ENCODE data around the gene SAP130.

Gene SAP130

GRCh38 chr2:128043041-128043440 lies 15.2 kb upstream of the SAP130 start:
- ATAC-seq = no peak
- TF ChIP-seq SNAI2 (CRISPR knock-in tag; IDR thresholded peaks at IDR 0.05) = no peak
- TF ChIP-seq ISL1 (CRISPR knock-in tag; IDR thresholded peaks at IDR 0.05) = no peak
- no peak for TF ChIP-seq CSRNP3 (CRISPR knock-in tag; IDR thresholded peaks at IDR 0.05)
- TF ChIP-seq BACH2 (CRISPR knock-in tag; IDR thresholded peaks at IDR 0.05; ENCODE audit: borderline replicate concordance) = no peak
- TF ChIP-seq PPARA (CRISPR knock-in tag; IDR thresholded peaks at IDR 0.05; ENCODE audit: borderline replicate concordance) = no peak
- TF ChIP-seq ZC3H10 (CRISPR knock-in tag; IDR thresholded peaks at IDR 0.05) = no peak
- no peak for TF ChIP-seq ZNF565 (CRISPR knock-in tag; conservative IDR thresholded peaks at IDR 0.05; ENCODE audit: low read depth)
- TF ChIP-seq TCF4 (CRISPR knock-in tag; IDR thresholded peaks at IDR 0.05; ENCODE audit: borderline replicate concordance) = no peak
- no peak for TF ChIP-seq ARNTL (CRISPR knock-in tag; IDR thresholded peaks at IDR 0.05; ENCODE audit: borderline replicate concordance, low read depth)
- TF ChIP-seq ESRRG (CRISPR knock-in tag; IDR thresholded peaks at IDR 0.05) = no peak

GRCh38 chr2:128041561-128041960 lies 13.7 kb upstream of the SAP130 start:
- TF ChIP-seq CREB5 (CRISPR knock-in tag; IDR thresholded peaks at IDR 0.05; ENCODE audit: low read depth) (no peak), ZFP3 (CRISPR knock-in tag; IDR thresholded peaks at IDR 0.05) (no peak), CSDC2 (CRISPR knock-in tag; IDR thresholded peaks at IDR 0.05) (no peak), ESRRG (CRISPR knock-in tag; IDR thresholded peaks at IDR 0.05) (no peak), ISL1 (CRISPR knock-in tag; IDR thresholded peaks at IDR 0.05) (no peak)

GRCh38 chr2:128040166-128040771 lies 12.4 kb upstream of the SAP130 start:
- ATAC-seq = no peak
- no peak for TF ChIP-seq ZNF8 (CRISPR knock-in tag; IDR thresholded peaks at IDR 0.05)
- TF ChIP-seq ZNF70 (CRISPR knock-in tag; IDR thresholded peaks at IDR 0.05) = no peak
- no peak for TF ChIP-seq OSR1 (CRISPR knock-in tag; IDR thresholded peaks at IDR 0.05)
- TF ChIP-seq TSHZ2 (CRISPR knock-in tag; IDR thresholded peaks at IDR 0.05) = no peak
- TF ChIP-seq TCF4 (CRISPR knock-in tag; IDR thresholded peaks at IDR 0.05; ENCODE audit: borderline replicate concordance) = no peak
- no peak for TF ChIP-seq ARNTL (CRISPR knock-in tag; IDR thresholded peaks at IDR 0.05; ENCODE audit: borderline replicate concordance, low read depth)
- TF ChIP-seq CSDC2 (CRISPR knock-in tag; IDR thresholded peaks at IDR 0.05) = no peak
- no peak for TF ChIP-seq SNAI2 (CRISPR knock-in tag; IDR thresholded peaks at IDR 0.05)

More at GRCh38 chr2:128041561-128041960, 13.7 kb upstream of the SAP130 start:
- no peak for ATAC-seq

GRCh38 chr2:128039535-128039934 lies 11.7 kb upstream of the SAP130 start:
- ATAC-seq = no peak
- TF ChIP-seq ZNF70 (CRISPR knock-in tag; IDR thresholded peaks at IDR 0.05) (no peak), ARNTL (CRISPR knock-in tag; IDR thresholded peaks at IDR 0.05; ENCODE audit: borderline replicate concordance, low read depth) (no peak), BACH2 (CRISPR knock-in tag; IDR thresholded peaks at IDR 0.05; ENCODE audit: borderline replicate concordance) (no peak), GLIS3 (CRISPR knock-in tag; IDR thresholded peaks at IDR 0.05) (no peak), PATZ1 (CRISPR knock-in tag; IDR thresholded peaks at IDR 0.05; ENCODE audit: borderline replicate concordance) (no peak), TSHZ2 (CRISPR knock-in tag; IDR thresholded peaks at IDR 0.05) (no peak), TOX (CRISPR knock-in tag; IDR thresholded peaks at IDR 0.05; ENCODE audit: borderline replicate concordance) (no peak), ZNF8 (CRISPR knock-in tag; IDR thresholded peaks at IDR 0.05) (no peak)

Data from SK-N-SH treated with all-trans-retinoic acid at 6 μM for 48 hours (cell line).